HG03108 (cell line): ENCODE measurements around the gene AMER1.
"Not testable (repeated sequence)": the region's sequence is repeated elsewhere in the genome, so short reads cannot be mapped to it uniquely, and the experiment has no call there.

Source experiments
- ATAC-seq: cut with Tn5 transposase; IDR thresholded peaks from one replicate; pipeline ENCODE4 v1.9.1; 2021; ENCODE audit warnings: moderate library complexity; ENCODE audit not compliant: unreplicated experiment

Gene AMER1

GRCh38 chrX:64205441-64205734, at the start of gene AMER1:
TSS of gene AMER1 (minus strand) at chrX:64205708. CDS start at chrX:64193286, 12,422 bp downstream.
- ATAC-seq = peak; percentile 28

DNA sequence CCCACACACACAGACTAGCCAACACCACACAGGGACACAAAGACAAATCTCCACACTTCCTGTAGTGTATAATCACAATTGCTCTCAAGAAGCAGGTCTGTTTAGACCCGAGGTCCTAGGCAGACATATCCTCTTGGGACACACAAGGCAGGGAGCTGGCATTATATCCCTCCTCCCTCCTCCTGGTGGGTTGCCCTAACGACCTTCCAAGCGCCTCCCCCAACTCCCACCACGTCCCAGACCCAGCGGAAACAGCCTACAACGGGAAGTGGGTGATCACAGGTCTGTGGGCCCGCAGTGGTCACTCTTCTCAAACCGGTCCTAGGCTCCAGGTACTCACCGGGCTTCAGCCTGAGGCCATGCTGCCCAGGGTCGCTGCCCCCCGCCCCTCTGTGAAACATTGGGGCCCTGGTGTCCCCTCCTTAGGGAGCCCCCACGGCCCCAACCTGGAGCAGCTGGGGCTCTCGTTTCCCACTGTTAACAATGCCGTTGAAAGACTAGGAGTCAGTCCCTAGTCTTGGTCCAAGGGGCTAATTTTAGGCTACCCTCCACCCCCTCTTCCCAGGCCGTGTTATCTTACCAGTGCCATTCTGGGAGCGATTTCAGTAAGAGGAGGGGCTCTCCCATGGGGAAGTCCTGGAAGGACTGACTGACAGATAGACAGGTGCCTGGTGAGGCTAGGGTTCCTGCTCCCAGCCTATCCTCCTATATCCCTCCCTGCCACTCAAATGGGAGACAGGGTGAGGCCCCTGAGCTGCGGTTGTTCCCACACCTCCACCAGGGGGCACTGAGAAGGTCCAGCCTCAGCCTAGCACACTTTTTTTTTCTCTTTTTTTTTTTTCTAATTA, 24.8 kb upstream of the AMER1 start, which contains the start of gene ASB12:
Gene ASB12 (minus strand): TSS at position 485 of the 848 bp plus-strand sequence. CDS start 4,957 bp downstream, outside the sequence.
- ATAC-seq = no peak

DNA sequence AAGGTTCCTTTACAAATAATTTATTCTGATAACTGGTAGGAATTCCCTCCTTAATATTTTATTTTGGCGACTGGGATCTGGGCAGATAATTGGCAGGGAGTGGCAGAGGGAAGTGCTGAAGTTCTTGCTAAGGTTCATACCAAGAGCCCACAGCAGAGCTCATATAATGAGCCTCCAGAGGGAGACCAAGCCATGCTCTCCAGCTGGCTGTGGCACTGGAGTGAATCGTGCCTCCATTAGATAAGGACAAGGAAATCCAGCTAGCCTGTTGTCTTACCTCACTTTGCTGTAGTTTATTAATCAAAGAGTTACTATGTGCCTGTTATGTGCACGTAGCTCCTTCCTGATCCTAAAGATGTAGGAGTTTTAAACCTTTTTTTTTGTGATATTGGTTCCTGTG, 23.6 kb upstream of the AMER1 start:
- ATAC-seq = no peak

- no peak for ATAC-seq
Observed at GRCh38 chrX:64218023-64218422, 12.5 kb upstream of the AMER1 start.

DNA sequence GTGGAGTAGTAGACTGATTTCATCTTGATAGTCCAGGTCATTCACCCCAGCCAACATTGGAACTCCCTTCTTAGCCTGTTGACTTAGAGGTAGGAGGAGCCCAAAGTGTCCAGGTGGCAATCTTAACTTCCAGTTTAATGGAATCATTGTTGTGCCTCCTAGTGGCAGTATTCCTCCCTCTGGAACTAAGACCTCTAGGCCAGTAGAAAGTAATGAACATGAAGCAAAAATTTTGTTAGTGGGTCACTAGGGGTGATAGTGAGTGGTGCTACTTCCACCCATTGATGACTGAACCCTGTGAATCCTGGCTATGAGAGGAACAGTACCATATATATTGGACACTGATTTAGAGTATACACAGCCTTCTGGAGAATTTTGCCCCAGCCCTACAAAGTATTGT, 8.5 kb upstream of the AMER1 start:
- ATAC-seq = not testable (repeated sequence)

DNA sequence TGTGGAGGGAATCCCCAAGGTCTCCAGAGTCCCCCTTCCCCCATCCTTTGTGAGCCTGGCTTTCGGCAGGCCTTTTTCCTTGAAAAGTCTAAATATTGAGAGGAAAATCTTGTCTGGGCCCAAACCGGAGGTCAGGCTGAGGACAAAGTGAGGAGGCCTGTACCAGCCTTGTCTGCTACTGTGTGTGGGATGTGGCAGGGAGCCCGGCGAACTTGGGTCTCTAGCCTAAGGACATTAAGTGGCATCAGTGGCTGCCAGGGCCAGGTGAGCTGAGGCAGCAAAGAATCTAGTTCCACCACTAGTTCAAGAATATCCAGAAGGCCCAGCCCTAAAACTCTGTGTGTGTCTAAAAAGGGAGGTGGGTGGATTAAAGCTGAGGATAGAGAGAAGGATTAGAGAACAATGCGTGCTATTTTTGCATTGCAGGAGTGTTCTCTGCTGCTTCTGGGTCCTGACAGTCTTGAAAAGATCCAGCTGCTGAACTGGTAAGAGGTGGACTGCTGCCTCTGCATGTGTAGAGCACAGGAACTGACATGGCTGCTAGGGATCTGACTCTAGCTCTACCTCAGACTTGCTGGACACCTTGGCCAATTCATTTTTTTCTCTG, 1.2 kb upstream of the AMER1 start:
- ATAC-seq = no peak

GRCh38 chrX:64205735-64206501, 410 bp upstream of the AMER1 start:
- ATAC-seq = peak; percentile 84

DNA sequence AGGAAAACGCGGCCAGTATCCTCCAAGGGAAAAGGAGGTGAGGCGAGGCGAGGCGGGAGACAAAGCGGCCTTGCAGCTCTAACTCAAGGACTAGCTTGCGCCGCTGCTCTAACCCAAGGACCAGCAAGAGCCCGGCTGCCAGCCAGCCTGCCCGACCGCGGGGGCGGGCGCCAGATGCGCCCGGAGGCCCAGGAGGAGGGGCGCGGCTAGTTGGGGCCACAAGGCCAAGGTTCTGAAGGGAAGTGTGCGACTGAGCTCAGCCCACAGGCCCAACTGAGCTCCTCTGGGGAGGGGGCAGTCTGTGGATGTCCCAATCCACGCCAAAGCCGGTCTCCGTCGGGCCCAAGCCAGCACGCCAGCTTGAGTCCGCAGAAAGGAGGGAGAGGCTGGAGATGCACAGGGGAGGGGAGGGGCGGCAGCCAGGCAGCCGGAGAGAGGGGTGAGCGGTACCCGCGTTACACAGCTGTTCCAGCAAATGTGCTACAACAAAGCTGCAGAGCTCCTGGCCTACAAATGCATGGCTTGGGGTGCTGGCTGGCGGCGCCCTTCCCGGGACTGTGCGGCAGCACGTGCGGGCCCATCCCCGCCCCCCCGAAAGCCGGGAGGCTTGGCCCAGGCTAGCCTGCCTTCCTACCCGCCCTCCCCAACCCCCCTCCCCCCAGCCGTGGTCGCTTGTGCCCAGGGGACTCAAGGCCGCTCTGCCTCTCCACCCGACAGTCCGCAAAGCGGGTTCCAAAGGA, 637 bp downstream of the AMER1 start:
- no peak for ATAC-seq

GRCh38 chrX:64204252-64204651, 1.3 kb downstream of the AMER1 start:
- ATAC-seq = no peak

GRCh38 chrX:64202808-64203325, 2.6 kb downstream of the AMER1 start:
- ATAC-seq = no peak

- no peak for ATAC-seq
Observed at GRCh38 chrX:64198036-64198435, 7.5 kb downstream of the AMER1 start.

- no peak for ATAC-seq
Observed at GRCh38 chrX:64196606-64197005, 8.9 kb downstream of the AMER1 start.

DNA sequence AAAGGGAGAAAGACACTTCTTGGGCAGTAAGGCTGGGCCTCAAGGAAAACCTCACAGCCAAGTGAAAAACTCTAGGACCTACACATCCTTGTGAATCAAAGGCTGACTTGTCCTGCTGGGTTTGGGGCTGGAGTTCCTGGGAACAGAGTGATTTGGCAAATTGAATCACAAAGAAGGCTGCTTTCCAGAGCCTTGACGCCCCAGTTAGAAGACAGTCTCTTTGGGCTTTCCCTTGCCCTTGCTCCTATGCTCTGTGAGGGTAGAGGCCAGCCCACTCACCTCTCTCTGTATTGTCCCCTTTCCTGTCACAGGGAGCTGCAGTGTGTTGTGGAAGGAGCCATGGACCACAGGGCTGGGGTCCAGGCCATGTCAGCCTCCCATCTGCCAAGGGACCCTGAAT, 9.6 kb downstream of the AMER1 start:
- no peak for ATAC-seq

DNA sequence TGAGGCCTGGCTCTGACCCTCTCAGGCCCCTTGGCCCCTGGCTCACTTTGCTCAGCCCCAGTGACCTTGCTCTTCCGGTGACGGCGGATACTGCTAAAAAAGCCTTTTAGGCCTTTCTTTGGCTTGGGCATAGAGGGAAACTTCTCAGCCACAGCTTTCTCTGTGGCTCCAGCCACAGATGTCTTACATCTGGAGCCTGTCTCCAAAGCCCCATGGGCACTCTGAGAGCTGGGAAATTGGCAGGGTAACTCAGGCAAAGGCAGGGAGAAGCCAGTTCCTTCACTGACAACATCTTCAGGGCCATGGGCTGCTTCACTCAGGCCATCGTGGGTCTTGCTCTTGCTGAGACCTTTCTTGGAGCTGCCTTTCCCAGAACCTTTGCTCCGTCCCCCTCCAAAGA, 12.8 kb downstream of the AMER1 start:
- ATAC-seq = no peak

DNA sequence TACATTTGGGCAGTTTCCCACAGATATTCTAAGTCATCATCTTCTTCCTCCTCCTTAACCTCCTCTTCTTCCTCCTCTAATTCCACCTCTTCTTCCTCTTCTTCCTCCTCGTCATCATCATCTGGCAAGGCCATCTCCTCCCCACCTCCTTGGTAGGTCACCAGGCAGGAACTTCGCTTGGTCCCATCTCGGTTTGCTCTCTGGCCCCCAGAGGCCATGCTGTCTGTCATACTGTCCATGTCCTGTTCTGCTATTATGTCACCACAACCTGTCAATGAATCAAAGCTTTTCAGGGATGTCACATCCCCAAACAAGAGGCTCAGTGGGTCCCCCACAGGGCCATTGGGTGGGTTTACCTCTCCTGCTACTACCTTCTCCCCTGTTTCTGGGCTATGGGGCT, 13.5 kb downstream of the AMER1 start:
- ATAC-seq = no peak

DNA sequence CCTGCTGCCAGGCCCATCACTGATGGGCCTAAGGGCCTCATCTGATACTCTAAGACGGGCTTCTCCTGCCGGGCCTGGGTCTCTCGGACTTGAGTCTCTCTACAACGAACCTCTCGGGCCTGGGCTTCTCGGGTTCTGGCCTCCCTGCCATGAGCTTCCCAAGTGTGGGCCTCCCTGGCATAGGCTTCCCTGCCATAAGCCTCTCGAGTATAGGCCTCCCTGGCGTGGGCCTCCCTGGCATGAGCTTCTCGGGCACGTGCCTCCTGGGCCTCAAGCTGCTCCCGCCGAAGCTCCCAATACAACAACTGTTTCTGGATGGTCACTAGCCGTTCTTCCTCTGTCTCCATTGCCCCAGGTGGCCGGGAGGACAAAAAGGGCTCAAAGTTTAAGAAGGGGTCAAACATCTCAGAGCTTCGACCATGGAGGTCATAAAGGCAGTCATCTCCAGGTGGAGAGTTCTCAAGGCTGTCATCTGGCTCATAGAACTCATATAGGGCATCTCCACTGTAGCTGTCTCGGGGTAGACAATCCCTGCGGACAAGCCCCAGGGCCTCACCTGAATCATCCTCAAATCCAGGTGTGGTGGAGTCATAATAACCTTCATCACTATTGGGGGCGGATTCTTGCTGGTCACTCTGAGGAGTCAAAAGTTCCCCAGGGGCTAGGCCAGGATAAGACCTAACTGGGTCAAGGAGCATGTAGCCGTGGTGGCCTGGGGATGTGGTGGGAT, 14.1 kb downstream of the AMER1 start:
- no peak for ATAC-seq

- ATAC-seq = no peak
Observed at GRCh38 chrX:64190136-64190740, 15.3 kb downstream of the AMER1 start.

DNA sequence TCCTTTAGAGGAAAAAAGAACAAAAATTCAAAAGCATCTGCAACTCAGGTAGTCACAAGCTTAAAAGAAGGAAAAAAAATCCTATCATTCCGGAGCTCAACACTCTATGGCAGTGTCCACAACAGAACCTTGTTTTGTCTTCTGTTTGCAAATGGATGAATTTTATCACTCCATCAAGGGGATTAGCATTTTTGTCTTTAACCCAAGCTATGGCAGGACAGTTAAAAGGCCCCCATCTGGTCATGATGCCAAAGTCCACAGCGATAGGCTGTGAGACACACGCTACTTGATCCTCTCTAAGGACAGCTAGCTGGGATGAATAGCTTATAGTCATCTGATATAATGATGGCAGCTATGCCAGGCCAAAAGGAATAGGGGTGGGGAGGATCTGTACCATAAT, 16.6 kb downstream of the AMER1 start:
- no peak for ATAC-seq

GRCh38 chrX:64187762-64188150, 17.8 kb downstream of the AMER1 start:
- no peak for ATAC-seq
